MG63 (cell line): ENCODE results near the gene FEN1. TPM values are rescaled to one million over a fixed set of nuclear protein-coding genes. Genes with fewer than 3 reads are reported as not detected.

ENCODE experiments used
- DNase-seq: peaks from one replicate; pipeline ENCODE4 v3.0.0-alpha.2; 2020
- H3K27me3 ChIP-seq: fragments of 250-450 bp; sonication (Bioruptor Pico); 2 replicates; pipeline ENCODE4 v1.5.1; 2020; ENCODE audit warnings: mild to moderate bottlenecking, moderate library complexity
- H3K36me3 ChIP-seq: fragments of 250-450 bp; sonication (Bioruptor Pico); 2 replicates; pipeline ENCODE4 v1.5.1; 2020; ENCODE audit warnings: mild to moderate bottlenecking, moderate library complexity
- H3K4me3 ChIP-seq: fragments of 250-450 bp; sonication (Bioruptor Pico); 2 replicates; pipeline ENCODE4 v1.5.1; 2020; ENCODE audit warnings: mild to moderate bottlenecking, moderate library complexity
- H3K9me3 ChIP-seq: fragments of 250-450 bp; sonication (Bioruptor Pico); 2 replicates; pipeline ENCODE4 v1.5.1; 2020; ENCODE audit warnings: mild to moderate bottlenecking, moderate library complexity
- total RNA-seq: library from RNA; depleted of rRNA; stranded (reverse); fragments of >200 nt; shearing (Covaris generic); gene quantifications from 2 replicates; pipeline ENCODE4 v1.2.3, GENCODE V29; 2014; ENCODE audit warnings: low replicate concordance; rRNA removed

Gene FEN1
- total RNA-seq, 1 experiment from 2014 or later, result 85.7 TPM

GRCh38 chr11:61838501-61838900 is 45.8 kb downstream of the FEN1 start:
- no peak for DNase-seq
- H3K27me3 ChIP-seq, result no peaks in the 10 kb centered on the region
- no peak overlapping the region for H3K4me3 ChIP-seq
- H3K36me3 ChIP-seq, result no peaks in the 10 kb centered on the region
- no peaks in the 10 kb centered on the region for H3K9me3 ChIP-seq

DNA sequence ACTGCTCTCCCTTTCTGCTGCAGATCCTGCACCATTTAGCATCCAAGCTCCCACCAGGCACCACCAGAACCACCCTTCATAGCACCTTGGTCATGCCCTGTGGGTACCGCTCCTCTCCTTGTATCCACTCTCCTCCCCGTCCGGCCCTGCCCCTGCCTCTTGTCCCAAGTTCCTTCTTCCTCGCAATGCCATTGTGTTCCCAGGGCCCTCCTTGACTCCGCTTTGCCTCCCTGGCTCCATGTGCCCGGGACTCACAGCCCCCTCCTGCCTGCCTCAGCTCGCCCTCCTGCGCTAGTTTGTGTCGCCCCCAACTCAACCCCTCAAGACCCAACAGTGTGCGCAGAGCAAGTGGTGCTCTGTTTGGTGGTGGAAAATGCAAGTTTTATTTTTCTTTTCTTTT is 46.2 kb downstream of the FEN1 start:
- H3K36me3 ChIP-seq, result no peaks in the 10 kb centered on the region
- H3K4me3 ChIP-seq, result no peak overlapping the region
- no peaks in the 10 kb centered on the region for H3K9me3 ChIP-seq
- no peak for DNase-seq
- no peaks in the 10 kb centered on the region for H3K27me3 ChIP-seq

DNA sequence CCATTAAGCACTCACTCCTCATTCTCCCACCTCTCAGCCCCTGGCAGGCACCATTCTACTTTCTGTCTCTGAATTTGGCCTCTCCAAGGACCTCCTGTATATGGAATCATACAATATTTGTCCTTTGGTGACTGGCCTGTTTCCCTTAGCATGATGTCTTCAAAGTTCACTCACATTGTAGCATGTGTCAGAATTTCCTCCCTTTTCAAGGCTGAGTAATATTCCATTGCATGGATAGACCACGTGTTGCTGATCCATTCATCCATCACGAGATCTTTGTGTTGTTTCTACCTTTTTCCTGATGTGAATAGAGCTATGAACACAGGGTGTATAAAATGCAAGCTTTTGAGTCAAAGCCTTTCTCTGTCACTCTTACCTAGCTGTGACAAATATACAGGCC is 47.0 kb downstream of the FEN1 start:
- H3K4me3 ChIP-seq, result no peak overlapping the region
- no peak for DNase-seq
- H3K27me3 ChIP-seq, result no peaks in the 10 kb centered on the region
- H3K36me3 ChIP-seq, result no peaks in the 10 kb centered on the region
- H3K9me3 ChIP-seq, result no peaks in the 10 kb centered on the region

- no peak for DNase-seq
- Histone ChIP-seq H3K27me3 (no peaks in the 10 kb centered on the region), H3K4me3 (no peak overlapping the region), H3K36me3 (no peaks in the 10 kb centered on the region), H3K9me3 (no peaks in the 10 kb centered on the region)
Observed at GRCh38 chr11:61840371-61840770, 47.7 kb downstream of the FEN1 start.

DNA sequence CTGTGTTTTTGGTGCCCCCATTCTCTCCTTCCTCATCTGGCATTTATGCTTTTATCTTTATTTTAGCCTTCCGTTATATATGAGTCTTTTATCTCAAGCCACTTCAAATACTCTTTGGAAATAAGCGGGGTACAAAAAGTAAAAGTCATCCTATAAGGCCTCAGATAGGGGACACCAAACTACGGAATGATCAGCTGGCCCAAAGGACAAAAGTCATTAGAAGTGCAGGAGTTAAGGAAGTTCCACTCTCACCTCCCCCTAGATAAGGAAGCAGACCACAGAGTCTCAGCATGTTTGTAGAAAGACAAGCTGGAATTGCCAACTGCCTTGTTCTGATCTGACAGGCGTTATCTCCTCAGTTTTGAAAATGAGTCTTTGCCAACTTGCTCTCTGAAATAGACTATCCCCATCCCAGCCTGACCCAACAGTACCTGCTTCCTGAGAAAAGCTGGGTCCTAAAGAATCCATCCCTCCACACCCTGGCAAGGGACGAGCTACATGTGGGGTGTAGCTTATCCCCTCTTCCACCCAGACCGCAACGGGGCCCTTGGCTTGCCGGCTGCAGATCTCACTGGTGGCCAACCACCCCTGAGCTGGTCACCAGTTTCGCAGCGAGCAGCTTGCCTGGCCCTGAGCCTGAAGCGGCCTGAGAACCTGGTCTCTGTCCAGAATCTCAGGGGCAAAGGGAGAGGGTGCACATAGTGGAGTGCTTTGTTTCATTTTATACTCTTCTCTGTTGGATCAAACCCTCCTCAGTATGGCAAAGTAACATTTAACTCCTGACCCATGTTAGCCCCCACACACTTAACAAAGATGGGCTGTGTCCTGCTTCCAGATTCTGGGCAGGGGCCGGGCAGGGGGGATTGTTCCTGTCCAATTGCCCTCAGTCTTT is 49.2 kb downstream of the FEN1 start:
- Histone ChIP-seq H3K36me3 (no peaks in the 10 kb centered on the region), H3K4me3 (no peak overlapping the region), H3K9me3 (no peaks in the 10 kb centered on the region), H3K27me3 (no peaks in the 10 kb centered on the region)
- no peak for DNase-seq

- no peak for DNase-seq
- no peak overlapping the region for H3K4me3 ChIP-seq
- no peaks in the 10 kb centered on the region for H3K36me3 ChIP-seq
- no peaks in the 10 kb centered on the region for H3K27me3 ChIP-seq
- no peaks in the 10 kb centered on the region for H3K9me3 ChIP-seq
Observed at GRCh38 chr11:61842528-61842820, 49.8 kb downstream of the FEN1 start.

DNA sequence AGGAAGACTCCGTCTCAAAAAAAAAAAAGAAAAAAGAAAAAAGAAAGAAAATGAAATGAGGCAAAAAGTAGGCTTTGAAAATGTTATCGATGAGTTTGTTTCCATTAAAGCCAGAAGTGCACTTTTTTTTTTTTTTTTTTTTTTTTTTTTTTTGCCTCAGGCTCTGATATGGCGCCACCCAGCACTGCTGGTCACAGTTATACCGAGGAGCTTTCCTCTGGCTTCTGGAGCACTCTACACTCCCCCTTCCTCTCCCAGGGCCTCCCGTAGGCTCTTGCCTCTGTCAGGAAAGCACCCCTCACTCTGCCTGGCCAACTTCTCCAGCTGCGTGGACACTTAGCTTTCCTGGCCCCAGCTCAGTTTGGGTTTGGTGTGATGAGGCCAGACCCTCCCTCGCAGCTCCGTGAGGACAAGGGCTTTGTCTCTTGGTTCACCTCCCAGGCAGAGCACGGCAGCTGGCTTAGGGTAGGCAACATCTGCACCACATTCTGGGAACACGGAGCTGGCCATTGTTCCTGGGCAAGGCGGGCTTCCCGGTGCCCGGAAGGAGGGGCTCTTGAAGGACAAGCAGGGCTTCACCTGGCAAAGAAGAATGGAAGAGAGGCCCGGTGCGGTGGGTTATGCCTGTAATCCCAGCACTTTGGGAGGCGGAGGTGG is 52.3 kb downstream of the FEN1 start:
- H3K36me3 ChIP-seq, result no peaks in the 10 kb centered on the region
- H3K9me3 ChIP-seq, result no peaks in the 10 kb centered on the region
- DNase-seq, result no peak

GRCh38 chr11:61846362-61847020 is 53.8 kb downstream of the FEN1 start:
- H3K36me3 ChIP-seq, result no peaks in the 10 kb centered on the region

More for the DNA sequence above, 52.3 kb downstream of the FEN1 start:
- Histone ChIP-seq H3K27me3 (no peaks in the 10 kb centered on the region), H3K4me3 (no peak overlapping the region)

More at GRCh38 chr11:61846362-61847020, 53.8 kb downstream of the FEN1 start:
- no peak for DNase-seq
- Histone ChIP-seq H3K9me3 (no peaks in the 10 kb centered on the region), H3K4me3 (no peak overlapping the region), H3K27me3 (no peaks in the 10 kb centered on the region)

Other genes with a start within 250 kb of the FEN1 start
- gene SYT7, start 211.8 kb upstream of the FEN1 start, total RNA-seq, result 3.7 and 9.9 TPM in 2 replicates
- 1.3 and 1.4 TPM in 2 replicates for gene DAGLA, start 112.5 kb upstream of the FEN1 start, total RNA-seq
- gene MYRF, start 40.3 kb upstream of the FEN1 start, total RNA-seq, result 0.23 and 1.9 TPM in 2 replicates
- 61.8 and 88.7 TPM in 2 replicates for gene TMEM258, start 312 bp upstream of the FEN1 start, total RNA-seq
- gene FADS1, start 24.1 kb downstream of the FEN1 start, total RNA-seq, result 25.4 and 28.3 TPM in 2 replicates
- gene FADS2, start 35.4 kb downstream of the FEN1 start, total RNA-seq, result 8.1 and 22.6 TPM in 2 replicates
- gene FADS3, start 98.6 kb downstream of the FEN1 start, total RNA-seq, result 32.7 and 59.7 TPM in 2 replicates
- 2.8 and 3.0 TPM in 2 replicates for gene RAB3IL1, start 124.7 kb downstream of the FEN1 start, total RNA-seq
- gene BEST1, start 157.4 kb downstream of the FEN1 start, total RNA-seq, result not detected in 2 replicates
- gene FTH1, start 174.7 kb downstream of the FEN1 start, total RNA-seq, result 301 and 415 TPM in 2 replicates